ENCODE measurements around the gene COTL1.

- no peak for TF ChIP-seq CTCF (IDR thresholded peaks at IDR 0.05; ENCODE audit: insufficient read depth, low read depth, low read length)
- no peak for TF ChIP-seq EZH2 (IDR thresholded peaks at IDR 0.05; ENCODE audit: insufficient read depth, low read length)
Observed at GRCh38 chr16:84557059-84557458, 60.8 kb downstream of the COTL1 start.

All from astrocyte (in vitro differentiated cells and primary cell).